Endothelial cell of umbilical vein (primary cell): ENCODE measurements around the gene LARGE1. TPM values are rescaled to one million over a fixed set of nuclear protein-coding genes. Genes with fewer than 3 reads are reported as not detected.

ENCODE experiments used
- BruUV-seq: library from RNA; stranded (reverse); fragments of 400-500 nt; replicated peaks from 2 replicates; lab custom pipeline; 2021; lab: Mats Ljungman, UMichigan
- CTCF ChIA-PET: fragments of 300-600, 350-600 bp; sonication (Branson Sonifier 250); formaldehyde crosslinking; loops from one replicate; lab custom pipeline; 2021; ENCODE audit warnings: antibody characterized with exemption, inconsistent platforms; lab: Charles Lee
- POLR2A ChIA-PET: fragments of 300-600, 350-600 bp; sonication (Branson Sonifier 250); formaldehyde crosslinking; loops from one replicate; lab custom pipeline; 2021; ENCODE audit warnings: antibody characterized with exemption, inconsistent platforms; lab: Charles Lee
- DNase-seq: peaks from one replicate; pipeline ENCODE4 v3.0.0-alpha.2; 2011; ENCODE audit warnings: low read depth, low spot score
- FAIRE-seq: peaks from 2 replicates; lab custom pipeline; 2011; peaks lifted over from hg19 to GRCh38; lab: Jason Lieb, UNC
- H2AFZ ChIP-seq: 2 replicates; pipeline ENCODE4 v1.6.0; 2012; ENCODE audit warnings: low read depth, low read length, control low read depth, inconsistent platforms
- H3K27ac ChIP-seq: 2 replicates; pipeline ENCODE4 v1.5.1; 2011; ENCODE audit warnings: low read depth, mild to moderate bottlenecking, control low read depth, low read length, moderate library complexity; ENCODE audit not compliant: insufficient read depth
- H3K27me3 ChIP-seq, 2 experiments: 2 replicates each; pipeline versions ENCODE4 v1.6.0 to v1.6.1; 2011; ENCODE audit warnings: low read length in 2 of 2, mixed read lengths in 1 of 2; ENCODE audit not compliant: control insufficient read depth in 2 of 2, insufficient read depth in 2 of 2
- H3K36me3 ChIP-seq, 2 experiments: 2 replicates in 1 of 2; 3 replicates in 1 of 2; pipeline ENCODE4 v1.5.1; 2011; ENCODE audit warnings: low read length in 2 of 2, mild to moderate bottlenecking in 1 of 2, moderate library complexity in 1 of 2; ENCODE audit not compliant: control insufficient read depth in 2 of 2, insufficient read depth in 2 of 2; ENCODE audit errors: extremely low read depth in 1 of 2
- H3K4me1 ChIP-seq: 3 replicates; pipeline ENCODE4 v1.5.1; 2011; ENCODE audit warnings: mild to moderate bottlenecking, low read length; ENCODE audit not compliant: control insufficient read depth, insufficient read depth; ENCODE audit errors: extremely low read depth
- H3K4me2 ChIP-seq: 2 replicates; pipeline ENCODE4 v1.6.1; 2011; ENCODE audit warnings: low read length, control low read depth, mixed read lengths; ENCODE audit not compliant: insufficient read depth
- H3K4me3 ChIP-seq, 3 experiments: fragments of 200-600 bp in 1 of 3; sonication (generic), shearing (Covaris generic) in 1 of 3; replicated peaks in 1 of 3; 2 replicates each; pipeline ENCODE4 v1.5.1; 2011 to 2016; ENCODE audit warnings: control low read depth in 3 of 3, low read length in 3 of 3, mild to moderate bottlenecking in 2 of 3, inconsistent platforms in 1 of 3, low read depth in 1 of 3, moderate library complexity in 1 of 3; ENCODE audit not compliant: insufficient read depth in 1 of 3
- H3K79me2 ChIP-seq: 2 replicates; pipeline ENCODE4 v1.6.0; 2012; ENCODE audit warnings: low read length, inconsistent platforms; ENCODE audit not compliant: control insufficient read depth, insufficient read depth
- H3K9ac ChIP-seq: replicated peaks from 2 replicates; pipeline ENCODE3; 2011; ENCODE audit warnings: low read length, control low read depth; ENCODE audit not compliant: insufficient read depth; ENCODE audit errors: extremely low read depth
- H3K9me1 ChIP-seq: replicated peaks from 3 replicates; pipeline ENCODE4 v1.6.0; 2011; ENCODE audit warnings: mild to moderate bottlenecking, low read length; ENCODE audit not compliant: control insufficient read depth, insufficient read depth; ENCODE audit errors: extremely low read depth
- H3K9me3 ChIP-seq: replicated peaks from 2 replicates; pipeline ENCODE4 v1.5.1; 2012; ENCODE audit warnings: low read length, inconsistent platforms; ENCODE audit not compliant: control insufficient read depth, insufficient read depth
- H4K20me1 ChIP-seq: replicated peaks from 2 replicates; pipeline ENCODE3; 2011; ENCODE audit warnings: mild to moderate bottlenecking, low read length; ENCODE audit not compliant: control insufficient read depth, insufficient read depth; ENCODE audit errors: extremely low read depth
- EZH2 ChIP-seq: IDR thresholded peaks from 2 replicates; pipeline ENCODE4 v1.6.1; 2012; ENCODE audit warnings: borderline replicate concordance, low read depth, mild to moderate bottlenecking, moderate library complexity, low read length, inconsistent platforms; ENCODE audit not compliant: severe bottlenecking
- FOS ChIP-seq: IDR thresholded peaks from 2 replicates; pipeline ENCODE4 v1.6.1; 2011; ENCODE audit warnings: mild to moderate bottlenecking, low read length, moderate library complexity, borderline replicate concordance; ENCODE audit not compliant: insufficient read depth
- GATA2 ChIP-seq: IDR thresholded peaks from 2 replicates; pipeline ENCODE4 v1.7.0; 2011; ENCODE audit warnings: low read depth, mild to moderate bottlenecking, moderate library complexity, mixed read lengths, low read length; ENCODE audit not compliant: insufficient read length, insufficient read depth
- JUN ChIP-seq: IDR thresholded peaks from 2 replicates; pipeline ENCODE4 v1.6.1; 2011; ENCODE audit warnings: borderline replicate concordance, low read depth; ENCODE audit not compliant: insufficient read length, insufficient read depth
- MYC ChIP-seq: IDR thresholded peaks from one replicate; pipeline ENCODE4 v1.6.1; 2011; ENCODE audit warnings: mild to moderate bottlenecking, low read depth, low read length
- POLR2A ChIP-seq: IDR thresholded peaks from 2 replicates; pipeline ENCODE4 v1.6.1; 2012; ENCODE audit warnings: low read depth, mild to moderate bottlenecking, control low read depth, low read length
- POLR2AphosphoS5 ChIP-seq: IDR thresholded peaks from 2 replicates; pipeline ENCODE4 v1.6.1; 2012; ENCODE audit warnings: low read depth, mild to moderate bottlenecking, control low read depth, low read length, moderate library complexity; ENCODE audit not compliant: insufficient read depth
- dilution Hi-C: fragments of 300-500 bp; cut with MboI; formaldehyde crosslinking; loops from one replicate; pipeline ENCODE4 v1.15.0; 2019; ENCODE audit warnings: low sequenced_read_pairs; ENCODE audit not compliant: extremely low pct_ligation_motif_present
- intact Hi-C: fragments of 100-400 bp; cut with micrococcal nuclease; formaldehyde crosslinking; loops from one replicate; pipeline ENCODE4 v1.10.0; 2022
- polyA plus RNA-seq, 4 experiments: library from polyadenylated mRNA; depleted of rRNA in 3 of 4; stranded (reverse) in 3 of 4; unstranded in 1 of 4; fragments of >200 nt; gene quantifications; 2 replicates each; pipeline versions ENCODE4 v1.2.1 to v1.2.3, GENCODE V29; 2011 to 2012; ENCODE audit warnings: missing spikeins in 1 of 4
- total RNA-seq: library from RNA; stranded (reverse); gene quantifications from 2 replicates; pipeline ENCODE4 v1.2.3, GENCODE V29; 2021
- TF ChIP-seq, protein P1 (sequence below), 2 donors: IDR thresholded peaks; 1 replicate in 1 of 2; 2 replicates in 1 of 2; pipeline ENCODE4 v1.5.1; 2011; ENCODE audit warnings: low read length in 2 of 2, mild to moderate bottlenecking in 2 of 2, moderate library complexity in 2 of 2, control low read depth in 1 of 2, inconsistent platforms in 1 of 2, low read depth in 1 of 2; ENCODE audit not compliant: insufficient read depth in 1 of 2; ENCODE audit errors: extremely low read depth in 1 of 2
- TF ChIP-seq, protein P2 (sequence below): IDR thresholded peaks from 2 replicates; pipeline ENCODE4 v1.6.1; 2011; ENCODE audit not compliant: insufficient read depth, insufficient read length

Gene LARGE1
- total and polyA plus RNA-seq, 2 donors (not counting 3 experiments of a cell fraction or from before 2014, with no cell fraction given): 0.95 to 4.4 TPM

DNA sequence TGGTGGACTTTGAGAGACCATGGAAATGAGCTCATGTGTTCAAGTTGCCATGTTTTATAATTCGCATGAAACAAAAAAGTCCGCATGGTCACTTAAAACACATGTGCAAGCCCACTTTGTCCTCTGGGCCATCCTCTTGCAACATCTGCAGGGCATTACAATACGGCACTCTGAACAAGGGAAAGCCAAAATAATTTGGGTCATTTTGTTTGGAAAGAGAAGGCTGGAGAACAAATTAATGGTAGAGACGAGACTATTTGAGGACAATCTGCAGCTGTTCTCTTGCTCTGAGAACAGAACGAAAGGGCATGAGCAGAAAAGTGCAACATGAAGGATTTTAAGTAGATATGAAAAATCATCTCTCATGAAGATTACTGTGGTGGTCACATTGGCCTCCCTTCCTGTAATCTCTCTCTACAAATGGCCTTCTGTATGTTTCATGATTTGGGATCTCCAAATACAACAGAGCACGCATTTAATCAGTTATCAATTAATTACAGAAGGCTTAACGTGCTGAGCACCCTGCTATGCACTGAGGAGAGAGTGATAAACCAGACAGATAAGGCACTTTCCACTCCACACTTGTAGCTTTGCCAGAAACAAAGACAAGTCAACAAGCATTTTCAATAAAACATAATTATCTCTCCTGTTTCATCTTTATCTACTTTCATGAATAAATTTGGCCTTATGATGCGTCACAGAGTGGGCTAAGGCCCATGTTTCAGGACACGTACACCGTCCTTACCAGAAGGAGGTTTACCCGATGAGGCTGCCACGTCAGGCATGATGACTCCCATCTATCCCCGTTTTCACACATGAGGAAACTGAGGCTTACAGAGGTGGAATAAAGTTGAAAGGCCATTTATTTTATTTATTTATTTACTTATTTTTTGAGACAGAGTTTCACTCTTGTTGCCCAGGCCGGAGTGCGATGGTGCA, 384.1 kb downstream of the LARGE1 start:
- intact Hi-C loops: loop anchor here (10.0 kb wide), 1 partner anchor 129 kb away; no protein-coding TSS in a partner anchor
- POLR2A ChIA-PET: no interaction called here
- dilution Hi-C loops: no loop called here
- Histone ChIP-seq H3K27me3 (no peaks in the 10 kb centered on the region), H3K9me1 (no peaks in the 10 kb centered on the region), H3K4me1 (no peaks in the 10 kb centered on the region), H3K4me2 (no peak overlapping the region), H3K9me3 (peaks cover 4% of the 10 kb centered on the region), H3K36me3 (no peaks in the 10 kb centered on the region), H3K9ac (no peak overlapping the region), H4K20me1 (no peaks in the 10 kb centered on the region), H2AFZ (no peak overlapping the region), H3K79me2 (no peaks in the 10 kb centered on the region), H3K27ac (no peak overlapping the region), H3K4me3 (no peak overlapping the region)
- FAIRE-seq (no peak), DNase-seq (no peak)
- TF ChIP-seq FOS (no peak), MYC (no peak), EZH2 (no peak), JUN (no peak), POLR2A (no peak), POLR2AphosphoS5 (no peak), GATA2 (no peak)
- TF ChIP-seq, protein P1, sequence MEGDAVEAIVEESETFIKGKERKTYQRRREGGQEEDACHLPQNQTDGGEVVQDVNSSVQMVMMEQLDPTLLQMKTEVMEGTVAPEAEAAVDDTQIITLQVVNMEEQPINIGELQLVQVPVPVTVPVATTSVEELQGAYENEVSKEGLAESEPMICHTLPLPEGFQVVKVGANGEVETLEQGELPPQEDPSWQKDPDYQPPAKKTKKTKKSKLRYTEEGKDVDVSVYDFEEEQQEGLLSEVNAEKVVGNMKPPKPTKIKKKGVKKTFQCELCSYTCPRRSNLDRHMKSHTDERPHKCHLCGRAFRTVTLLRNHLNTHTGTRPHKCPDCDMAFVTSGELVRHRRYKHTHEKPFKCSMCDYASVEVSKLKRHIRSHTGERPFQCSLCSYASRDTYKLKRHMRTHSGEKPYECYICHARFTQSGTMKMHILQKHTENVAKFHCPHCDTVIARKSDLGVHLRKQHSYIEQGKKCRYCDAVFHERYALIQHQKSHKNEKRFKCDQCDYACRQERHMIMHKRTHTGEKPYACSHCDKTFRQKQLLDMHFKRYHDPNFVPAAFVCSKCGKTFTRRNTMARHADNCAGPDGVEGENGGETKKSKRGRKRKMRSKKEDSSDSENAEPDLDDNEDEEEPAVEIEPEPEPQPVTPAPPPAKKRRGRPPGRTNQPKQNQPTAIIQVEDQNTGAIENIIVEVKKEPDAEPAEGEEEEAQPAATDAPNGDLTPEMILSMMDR (IDR thresholded peaks at IDR 0.05; ENCODE audit: extremely low read depth in 1 of 2, insufficient read depth in 1 of 2, low read depth in 1 of 2, low read length in 2 of 2): no peak
- TF ChIP-seq, protein P2, sequence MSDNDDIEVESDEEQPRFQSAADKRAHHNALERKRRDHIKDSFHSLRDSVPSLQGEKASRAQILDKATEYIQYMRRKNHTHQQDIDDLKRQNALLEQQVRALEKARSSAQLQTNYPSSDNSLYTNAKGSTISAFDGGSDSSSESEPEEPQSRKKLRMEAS: no peak
- BruUV-seq: no TSS peak
- CTCF ChIA-PET: no interaction called here
